ENCODE measurements around the gene GPC3. TPM values are rescaled to one million over a fixed set of nuclear protein-coding genes. Genes with fewer than 3 reads are reported as not detected.

GPC3 gene
- total RNA-seq, result 100 to 1,000 TPM in 1 of 2 donors, 10 to 100 TPM in 1; 56.0 to 270 TPM
- polyA plus RNA-seq, result 10 to 100 TPM in 1 of 2 donors, 1 to 10 TPM in 1; 8.3 to 48.8 TPM
- long read RNA-seq, donor 1, transcript GPC3-201 (8 exons, 2,568 nt), result major isoform, 113 of 288 reads
- long read RNA-seq, donor 1, partial matches to known transcripts, result 170 of 288 reads
- long read RNA-seq, donor 1, other reads (novel, unspliced or antisense), result 5 of 288 reads
- long read RNA-seq, donor 2, transcript GPC3-201 (8 exons, 2,568 nt), result major isoform, 29 of 113 reads
- long read RNA-seq, donor 2, partial matches to known transcripts, result 82 of 113 reads
- long read RNA-seq, donor 2, other reads (novel, unspliced or antisense), result 0 of 113 reads
- long read RNA-seq, donor 3, transcript GPC3-203 (5 exons, 836 nt), result minor isoform, 5 of 138 reads
- long read RNA-seq, donor 3, transcript GPC3-201 (8 exons, 2,568 nt), result major isoform, 58 of 138 reads
- long read RNA-seq, donor 3, partial matches to known transcripts, result 75 of 138 reads
- long read RNA-seq, donor 3, other reads (novel, unspliced or antisense), result 0 of 138 reads
- long read RNA-seq, donor 4, transcript GPC3-201 (8 exons, 2,568 nt), result major isoform, 25 of 144 reads
- long read RNA-seq, donor 4, partial matches to known transcripts, result 119 of 144 reads
- long read RNA-seq, donor 4, other reads (novel, unspliced or antisense), result 0 of 144 reads
- long read RNA-seq, donor 5, transcript GPC3-203 (5 exons, 836 nt), result minor isoform, 5 of 314 reads
- long read RNA-seq, donor 5, transcript GPC3-201 (8 exons, 2,568 nt), result major isoform, 129 of 314 reads
- long read RNA-seq, donor 5, partial matches to known transcripts, result 180 of 314 reads
- long read RNA-seq, donor 5, other reads (novel, unspliced or antisense), result 0 of 314 reads

- WGBS, 2 donors, result 1 to 41% methylated on average over 24 to 90 of the region's 90 CpGs
- no peak within 1 kb of the TSS for H3K27ac ChIP-seq (ENCODE audit: low read depth in 1 of 2, low read length in 1 of 2)
- peak; percentile 50 for ATAC-seq (ENCODE audit: insufficient read depth, low FRiP score)
These were observed at the start of gene GPC3 for GRCh38 chrX:133985164-133985966. GPC3 (minus strand) TSS chrX:133985594.

GRCh38 chrX:134032441-134032840 lies 47.0 kb upstream of the GPC3 start:
- Histone ChIP-seq H3K4me3 (no peak overlapping the region), H3K27me3 (ENCODE audit: control insufficient read depth in 3 of 3, insufficient read depth in 3 of 3, low read length in 2 of 3) (peaks cover 0 to 11% (median 9%) of the 10 kb centered on the region in 3 donors), H3K9me3 (ENCODE audit: control insufficient read depth in 4 of 4, insufficient read depth in 3 of 4, low read length in 3 of 4) (no peaks in the 10 kb centered on the region), H3K4me1 (ENCODE audit: control insufficient read depth in 5 of 5, insufficient read depth in 5 of 5, low read length in 5 of 5) (peaks cover 0 to 4% (median 0%) of the 10 kb centered on the region in 5 donors), H3K27ac (ENCODE audit: low read depth in 1 of 2, low read length in 1 of 2) (no peak overlapping the region), H3K9ac (ENCODE audit: insufficient read depth in 1 of 2, low read length in 2 of 2) (no peak overlapping the region), H3K36me3 (ENCODE audit: control insufficient read depth in 4 of 4, insufficient read depth in 4 of 4, low read length in 4 of 4) (no peaks in the 10 kb centered on the region)
- peak in 2 of 3 donors; percentile 67 to 75 for DNase-seq
- TF ChIP-seq CTCF (IDR thresholded peaks at IDR 0.05; ENCODE audit: control extremely low read depth, extremely low read depth), result no peak
- ATAC-seq (ENCODE audit: insufficient read depth, low FRiP score), result no peak

More at GRCh38 chrX:133985164-133985966, at the start of gene GPC3:
- Histone ChIP-seq H3K4me3 (no peak within 1 kb of the TSS), H3K9me3 (ENCODE audit: control insufficient read depth in 4 of 4, insufficient read depth in 3 of 4, low read length in 3 of 4) (peaks cover 0 to 2% (median 0%) of the 10 kb centered on the region in 4 donors), H3K4me1 (ENCODE audit: control insufficient read depth in 5 of 5, insufficient read depth in 5 of 5, low read length in 5 of 5) (peaks cover 0 to 11% (median 3%) of the 10 kb centered on the region in 5 donors), H3K9ac (ENCODE audit: insufficient read depth in 1 of 2, low read length in 2 of 2) (no peak within 1 kb of the TSS), H3K36me3 (ENCODE audit: control insufficient read depth in 4 of 4, insufficient read depth in 4 of 4, low read length in 4 of 4) (no peaks in the 10 kb centered on the region), H3K27me3 (ENCODE audit: control insufficient read depth in 3 of 3, insufficient read depth in 3 of 3, low read length in 2 of 3) (peaks cover 8 to 27% (median 9%) of the 10 kb centered on the region in 3 donors)
- DNase-seq, result peak; percentile 76 to 83 (median 80)
- TF ChIP-seq CTCF (IDR thresholded peaks at IDR 0.05; ENCODE audit: control extremely low read depth, extremely low read depth), result no peak

GRCh38 chrX:134026565-134027311 lies 41.3 kb upstream of the GPC3 start:
- 18 to 30% methylated on average over 15 of the region's 15 CpGs for WGBS, 2 donors
- ATAC-seq (ENCODE audit: insufficient read depth, low FRiP score), result peak; percentile 86

More at GRCh38 chrX:134026565-134027311, 41.3 kb upstream of the GPC3 start:
- no peaks in the 10 kb centered on the region for H3K4me1 ChIP-seq (ENCODE audit: control insufficient read depth in 5 of 5, insufficient read depth in 5 of 5, low read length in 5 of 5)
- no peaks in the 10 kb centered on the region for H3K9me3 ChIP-seq (ENCODE audit: control insufficient read depth in 4 of 4, insufficient read depth in 3 of 4, low read length in 3 of 4)
- H3K27me3 ChIP-seq (ENCODE audit: control insufficient read depth in 3 of 3, insufficient read depth in 3 of 3, low read length in 2 of 3), result peaks cover 0 to 9% (median 8%) of the 10 kb centered on the region in 3 donors
- no peak for TF ChIP-seq CTCF (IDR thresholded peaks at IDR 0.05; ENCODE audit: control extremely low read depth, extremely low read depth)
- H3K9ac ChIP-seq (ENCODE audit: insufficient read depth in 1 of 2, low read length in 2 of 2), result no peak overlapping the region
- H3K4me3 ChIP-seq, result no peak overlapping the region
- H3K36me3 ChIP-seq (ENCODE audit: control insufficient read depth in 4 of 4, insufficient read depth in 4 of 4, low read length in 4 of 4), result no peaks in the 10 kb centered on the region
- no peak overlapping the region for H3K27ac ChIP-seq (ENCODE audit: low read depth in 1 of 2, low read length in 1 of 2)
- peak; percentile 61 to 81 (median 79) for DNase-seq
